Lower lobe of right lung (tissue), 2 donors: ENCODE results near the gene ELL. TPM values are rescaled to one million over a fixed set of nuclear protein-coding genes. Genes with fewer than 3 reads are reported as not detected.
"Not testable (repeated sequence)": the region's sequence is repeated elsewhere in the genome, so short reads cannot be mapped to it uniquely, and the experiment has no call there.

Experiments
- ATAC-seq, 2 donors: fragments of 200-7000 bp; cut with Tn5 transposase; one replicate each; pipeline ENCODE4 v1.9.1; 2020 to 2022; ENCODE audit warnings: mild to moderate bottlenecking in 2 of 2, moderate library complexity in 2 of 2
- DNase-seq: peaks from one replicate; pipeline ENCODE4 v3.0.0-alpha.2; 2020
- H3K27ac ChIP-seq: fragments of 200-600 bp; one replicate; pipeline ENCODE4 v1.8.0; 2022
- H3K27me3 ChIP-seq: fragments of 200-600 bp; one replicate; pipeline ENCODE4 v1.8.0; 2022; ENCODE audit warnings: low read depth
- H3K36me3 ChIP-seq: fragments of 200-600 bp; one replicate; pipeline ENCODE4 v1.8.0; 2022; ENCODE audit warnings: mild to moderate bottlenecking
- H3K4me1 ChIP-seq: fragments of 200-600 bp; one replicate; pipeline ENCODE4 v1.8.0; 2022
- H3K4me3 ChIP-seq: fragments of 200-600 bp; one replicate; pipeline ENCODE4 v1.8.0; 2022; ENCODE audit warnings: mild to moderate bottlenecking
- H3K9me3 ChIP-seq: fragments of 200-600 bp; one replicate; pipeline ENCODE4 v1.8.0; 2022
- CTCF ChIP-seq: fragments of 200-600 bp; IDR thresholded peaks from one replicate; pipeline ENCODE4 v1.8.0; 2022; ENCODE audit warnings: antibody characterized with exemption, mild to moderate bottlenecking
- intact Hi-C: fragments of 100-400 bp; cut with DNase I; formaldehyde crosslinking; loops from one replicate; pipeline ENCODE4 v1.11.0; 2022
- total RNA-seq: library from RNA; stranded (reverse); fragmentation: NEBNext Ultra II Directional; extraction: Animal tissue kit (Norgen Biotek cat#: 25700); gene quantifications from one replicate; pipeline ENCODE4 v1.2.1, GENCODE V29; 2021
- donor health status: DM: no; HTN: yes; CAD: no; lungs with severe emphysema.

ELL gene
- total RNA-seq, 1 donor from 2014 or later: 19.7 TPM

- no peak for TF ChIP-seq CTCF
- Histone ChIP-seq H3K27ac (peak within 1 kb of the TSS; percentile 86), H3K27me3 (no peaks in the 10 kb centered on the region), H3K4me3 (peak within 1 kb of the TSS; percentile 59), H3K9me3 (no peaks in the 10 kb centered on the region), H3K36me3 (peaks cover 35% of the 10 kb centered on the region), H3K4me1 (peaks cover 18% of the 10 kb centered on the region)
- intact Hi-C loops: no loop called here
- peak; percentile 95 for DNase-seq
- ATAC-seq: peak; percentile 98 to 99
Measured at GRCh38 chr19:18542941-18543813, 21.3 kb upstream of the ELL start, which contains the start of gene FKBP8. Gene FKBP8 (minus strand): TSS chr19:18543573. CDS start chr19:18541970, 1,603 bp downstream.

- DNase-seq: no peak
- intact Hi-C loops: no loop called here
- no peaks in the 10 kb centered on the region for H3K9me3 ChIP-seq
Measured at GRCh38 chr19:18541992-18542940, 20.4 kb upstream of the ELL start.

GRCh38 chr19:18541258-18541991 is 19.6 kb upstream of the ELL start:
- ATAC-seq: no peak
- Histone ChIP-seq H3K4me3 (no peak overlapping the region), H3K27ac (no peak overlapping the region), H3K9me3 (no peaks in the 10 kb centered on the region), H3K27me3 (no peaks in the 10 kb centered on the region), H3K36me3 (peaks cover 52% of the 10 kb centered on the region), H3K4me1 (peaks cover 18% of the 10 kb centered on the region)
- intact Hi-C loops: no loop called here
- DNase-seq: no peak
- TF ChIP-seq CTCF: no peak

More at GRCh38 chr19:18541992-18542940, 20.4 kb upstream of the ELL start:
- peak overlapping the region; percentile 86 for H3K27ac ChIP-seq
- H3K4me3 ChIP-seq: peak overlapping the region; percentile 59
- H3K27me3 ChIP-seq: no peaks in the 10 kb centered on the region
- H3K36me3 ChIP-seq: peaks cover 44% of the 10 kb centered on the region
- peak in 1 of 2 donors; percentile 24 for ATAC-seq
- peaks cover 18% of the 10 kb centered on the region for H3K4me1 ChIP-seq
- TF ChIP-seq CTCF: no peak

- intact Hi-C loops, H3K27ac ChIP-seq, DNase-seq, H3K27me3 ChIP-seq, H3K4me3 ChIP-seq, H3K9me3 ChIP-seq, ATAC-seq: not testable (repeated sequence)
- H3K36me3 ChIP-seq: peaks cover 62% of the 10 kb centered on the region
- H3K4me1 ChIP-seq: peaks cover 18% of the 10 kb centered on the region
Measured at GRCh38 chr19:18540200-18540599, 18.3 kb upstream of the ELL start.

GRCh38 chr19:18539372-18539771 is 17.5 kb upstream of the ELL start:
- Histone ChIP-seq H3K4me1 (peaks cover 18% of the 10 kb centered on the region), H3K9me3 (no peaks in the 10 kb centered on the region), H3K36me3 (peaks cover 69% of the 10 kb centered on the region), H3K27ac (no peak overlapping the region), H3K27me3 (no peaks in the 10 kb centered on the region), H3K4me3 (no peak overlapping the region)
- no peak for ATAC-seq
- TF ChIP-seq CTCF: no peak
- intact Hi-C loops: no loop called here
- DNase-seq: no peak
